A549 (cell line): ENCODE results near the gene PLET1.

Experiments
- CEBPB ChIP-seq, 2 experiments: fragments of >200 bp in 1 of 2; sonication (Bioruptor Twin) in 1 of 2; formaldehyde crosslinking in 1 of 2; IDR thresholded peaks; 2 replicates each; pipeline ENCODE4 v1.6.1; 2012 to 2016
- EP300 ChIP-seq, 2 experiments: fragments of >200 bp; sonication (Bioruptor Twin); formaldehyde crosslinking; IDR thresholded peaks; 2 replicates in 1 of 2; 3 replicates in 1 of 2; pipeline ENCODE4 v1.6.1; 2016 to 2017
- POLR2A ChIP-seq: IDR thresholded peaks from 2 replicates; pipeline ENCODE4 v1.6.1; 2012; ENCODE audit warnings: mild to moderate bottlenecking, low read length
- RCOR1 ChIP-seq: fragments of 150-350 bp; IDR thresholded peaks from 2 replicates; pipeline ENCODE4 v1.6.1; 2014; ENCODE audit warnings: antibody characterized with exemption, low read length, low read depth
- RFX5 ChIP-seq: fragments of 450-650 bp; IDR thresholded peaks from 2 replicates; pipeline ENCODE4 v1.7.1; 2014; ENCODE audit warnings: antibody characterized with exemption, mild to moderate bottlenecking, moderate library complexity
- SMC3 ChIP-seq: fragments of >200 bp; sonication (Bioruptor Twin); formaldehyde crosslinking; IDR thresholded peaks from 3 replicates; pipeline ENCODE4 v1.6.1; 2018; ENCODE audit warnings: inconsistent platforms
- TP53 ChIP-seq: fragments of 250-450 bp; sonication (Bioruptor Pico); IDR thresholded peaks from 2 replicates; pipeline ENCODE4 v1.5.0; 2021; ENCODE audit warnings: mild to moderate bottlenecking, moderate library complexity
- USF2 ChIP-seq: fragments of 450-650 bp; IDR thresholded peaks from 2 replicates; pipeline ENCODE4 v1.6.1; 2014; ENCODE audit warnings: antibody characterized with exemption
- TF ChIP-seq, protein P1 (sequence below): fragments of >200 bp; sonication (Bioruptor Twin); formaldehyde crosslinking; IDR thresholded peaks from 3 replicates; pipeline ENCODE4 v1.5.1; 2016
- TF ChIP-seq, protein P2 (sequence below): IDR thresholded peaks from 2 replicates; pipeline ENCODE4 v1.6.1; 2012

- TF ChIP-seq CEBPB (IDR thresholded peaks at IDR 0.05) (no peak), TP53 (no peak), POLR2A (no peak), RCOR1 (no peak), RFX5 (no peak), EP300 (IDR thresholded peaks at IDR 0.05) (no peak), USF2 (no peak), SMC3 (no peak)
- TF ChIP-seq, protein P1, sequence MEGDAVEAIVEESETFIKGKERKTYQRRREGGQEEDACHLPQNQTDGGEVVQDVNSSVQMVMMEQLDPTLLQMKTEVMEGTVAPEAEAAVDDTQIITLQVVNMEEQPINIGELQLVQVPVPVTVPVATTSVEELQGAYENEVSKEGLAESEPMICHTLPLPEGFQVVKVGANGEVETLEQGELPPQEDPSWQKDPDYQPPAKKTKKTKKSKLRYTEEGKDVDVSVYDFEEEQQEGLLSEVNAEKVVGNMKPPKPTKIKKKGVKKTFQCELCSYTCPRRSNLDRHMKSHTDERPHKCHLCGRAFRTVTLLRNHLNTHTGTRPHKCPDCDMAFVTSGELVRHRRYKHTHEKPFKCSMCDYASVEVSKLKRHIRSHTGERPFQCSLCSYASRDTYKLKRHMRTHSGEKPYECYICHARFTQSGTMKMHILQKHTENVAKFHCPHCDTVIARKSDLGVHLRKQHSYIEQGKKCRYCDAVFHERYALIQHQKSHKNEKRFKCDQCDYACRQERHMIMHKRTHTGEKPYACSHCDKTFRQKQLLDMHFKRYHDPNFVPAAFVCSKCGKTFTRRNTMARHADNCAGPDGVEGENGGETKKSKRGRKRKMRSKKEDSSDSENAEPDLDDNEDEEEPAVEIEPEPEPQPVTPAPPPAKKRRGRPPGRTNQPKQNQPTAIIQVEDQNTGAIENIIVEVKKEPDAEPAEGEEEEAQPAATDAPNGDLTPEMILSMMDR, result no peak
- TF ChIP-seq, protein P2, sequence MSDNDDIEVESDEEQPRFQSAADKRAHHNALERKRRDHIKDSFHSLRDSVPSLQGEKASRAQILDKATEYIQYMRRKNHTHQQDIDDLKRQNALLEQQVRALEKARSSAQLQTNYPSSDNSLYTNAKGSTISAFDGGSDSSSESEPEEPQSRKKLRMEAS, result no peak
Observed at GRCh38 chr11:112225753-112226061, 35.0 kb downstream of the PLET1 start.
